ENCODE measurements around the gene RRBP1.

RRBP1 gene

DNA sequence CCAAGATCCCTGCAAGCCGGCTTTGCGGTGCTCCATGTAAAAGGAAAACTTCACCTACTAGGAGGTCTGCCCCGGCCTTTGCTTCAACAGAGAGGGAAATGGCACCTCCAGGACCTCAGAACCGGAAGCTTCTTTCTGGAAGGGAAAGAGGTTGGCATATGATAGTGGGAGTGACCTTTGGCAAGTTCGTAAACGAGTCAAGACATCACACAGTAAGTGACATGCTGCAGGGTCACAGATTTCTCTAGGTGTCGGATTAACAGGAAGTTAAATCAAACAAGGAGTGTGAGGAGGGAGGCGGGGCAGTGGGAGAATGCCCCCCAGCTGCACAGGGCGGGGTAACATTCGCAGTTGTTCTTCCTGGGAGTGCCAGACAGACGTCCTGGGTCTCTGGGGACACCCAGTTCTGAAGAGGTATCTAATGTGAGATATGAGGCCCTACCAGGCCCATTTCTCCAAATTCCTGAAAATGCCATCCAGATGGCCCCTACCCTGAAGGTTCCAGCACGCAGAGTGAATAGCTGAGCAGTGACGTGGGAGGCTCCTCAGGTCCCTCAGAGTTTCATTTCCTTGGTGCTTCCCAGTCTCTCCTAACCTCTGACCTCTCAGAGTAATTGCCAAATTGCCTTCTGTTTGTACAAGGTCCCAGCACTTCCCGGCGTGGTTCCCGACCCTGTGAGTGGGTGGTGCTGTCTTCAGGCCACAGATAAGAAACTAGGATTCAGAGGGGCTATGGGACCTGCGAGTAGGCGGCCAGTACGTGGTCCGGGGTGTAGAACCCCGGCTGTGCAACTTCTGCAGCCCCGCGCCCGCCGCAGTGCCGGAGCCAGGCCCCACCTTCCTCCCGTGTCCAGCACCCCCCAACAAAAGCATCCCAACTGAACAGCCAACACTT is 1.9 kb downstream of the RRBP1 start:
- no peak for DNase-seq

DNA sequence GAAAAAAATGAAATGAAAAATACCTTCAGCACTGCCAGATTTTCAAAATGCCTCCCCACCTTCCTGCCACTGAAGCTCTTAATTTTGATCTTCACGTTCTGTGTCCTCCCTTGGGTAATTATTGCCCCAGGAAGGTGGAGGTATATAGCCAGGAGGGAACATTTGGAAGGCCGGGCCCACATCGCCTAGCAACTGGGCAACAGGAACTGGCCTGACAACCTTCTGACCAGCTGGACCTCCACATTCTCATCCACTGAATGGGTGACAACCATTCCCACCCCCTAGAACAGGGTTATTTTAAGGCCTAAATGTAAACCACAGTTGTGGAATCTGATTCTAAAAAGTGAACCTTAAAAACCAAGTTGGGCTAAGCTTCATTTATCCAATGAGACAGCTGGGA is 3.2 kb downstream of the RRBP1 start:
- no peak for DNase-seq

DNA sequence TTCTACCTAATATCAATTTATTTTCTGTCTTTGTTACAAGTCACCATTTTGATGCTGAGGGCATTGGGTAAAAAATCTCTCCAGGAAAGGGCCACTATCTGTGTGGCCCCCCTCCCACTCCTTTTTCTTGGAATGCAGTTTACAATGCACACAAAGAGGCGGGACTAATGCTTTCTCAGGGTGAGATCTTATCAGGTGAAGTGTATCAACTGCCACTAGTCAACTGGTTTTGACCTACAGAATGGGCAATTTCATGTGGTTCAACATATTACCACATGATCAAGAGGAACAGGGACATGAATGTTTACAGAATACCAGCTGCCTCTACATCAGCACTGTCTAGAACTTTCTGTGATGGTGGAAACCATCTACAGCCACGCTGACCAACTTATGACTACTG is 3.7 kb downstream of the RRBP1 start:
- DNase-seq: no peak

DNA sequence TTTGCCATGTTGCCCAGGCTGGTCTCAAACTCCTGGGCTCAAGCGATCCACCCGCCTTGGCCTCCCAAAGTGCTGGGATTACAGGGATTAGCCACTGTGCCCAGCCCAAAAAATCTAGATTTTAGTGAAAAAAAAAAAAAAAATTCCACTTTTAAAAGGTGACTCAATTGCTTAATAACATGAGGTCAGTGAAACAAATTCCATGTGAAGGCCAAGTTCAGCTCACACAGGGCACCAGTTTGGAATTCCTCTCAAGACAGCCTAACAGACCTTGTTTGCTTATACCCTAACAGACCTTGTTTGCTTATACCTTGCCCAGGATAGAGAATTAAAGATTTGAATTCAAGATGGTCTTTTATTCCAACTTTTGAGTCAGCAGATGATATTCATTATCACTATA is 5.1 kb downstream of the RRBP1 start:
- no peak for DNase-seq

DNA sequence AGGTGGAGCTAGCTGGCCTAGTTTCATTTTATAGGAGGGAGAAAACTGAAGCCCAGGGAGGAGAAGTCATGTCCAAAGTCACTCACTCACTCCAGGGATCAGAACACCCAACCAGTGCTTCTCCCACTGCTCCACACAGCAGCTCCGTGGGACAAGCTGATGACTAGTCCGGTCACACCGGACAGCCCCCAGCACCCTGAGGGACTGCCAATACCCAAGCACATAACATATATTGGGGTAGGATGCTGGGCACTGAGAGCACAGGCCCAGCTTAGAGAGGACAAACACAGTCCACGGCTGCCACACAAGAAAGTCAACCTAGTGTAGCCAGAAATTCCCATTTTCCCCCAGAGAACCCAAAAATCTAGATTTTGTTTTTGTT is 5.7 kb downstream of the RRBP1 start:
- DNase-seq: no peak

DNA sequence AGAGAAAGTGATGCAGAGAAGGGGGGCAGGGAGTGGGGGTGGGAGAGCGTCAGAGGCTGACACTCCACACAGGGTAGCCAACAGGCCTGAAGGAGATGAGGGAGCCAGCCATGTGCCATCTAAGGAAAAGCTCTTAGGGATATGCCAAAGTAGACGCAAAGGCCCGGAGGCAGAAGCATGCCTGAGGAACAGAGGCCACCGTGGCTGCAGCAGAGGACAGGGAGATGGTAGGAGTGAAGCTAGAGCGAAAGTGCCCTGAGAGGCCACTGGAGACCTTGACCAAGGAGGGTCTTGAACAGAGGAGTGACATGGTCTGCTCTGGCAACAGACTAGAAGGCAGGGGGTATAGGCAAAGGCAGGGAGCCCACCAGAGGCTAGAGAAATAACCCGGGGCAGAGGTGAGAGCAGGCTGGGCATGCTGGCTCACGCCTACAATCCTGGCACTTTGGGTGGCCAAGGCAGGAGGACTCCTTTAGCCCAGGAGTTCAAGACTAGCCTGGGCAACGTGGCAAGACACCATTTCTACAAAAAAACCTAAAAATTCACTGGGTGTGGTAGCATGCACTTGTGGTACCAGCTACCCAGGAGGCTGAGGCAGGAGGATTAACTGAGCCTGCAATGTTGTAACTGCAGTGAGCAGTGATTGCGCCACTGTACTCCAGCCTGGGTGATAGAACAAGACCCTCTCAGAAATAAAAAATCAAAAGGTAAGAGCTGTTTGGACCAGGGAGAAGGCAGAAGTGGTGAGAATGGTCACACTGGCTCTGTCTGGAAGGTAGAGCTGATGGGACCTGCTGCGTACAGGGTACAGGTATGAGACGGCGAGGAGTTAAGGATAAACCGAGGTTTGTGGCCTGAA is 6.3 kb downstream of the RRBP1 start:
- DNase-seq: no peak

DNA sequence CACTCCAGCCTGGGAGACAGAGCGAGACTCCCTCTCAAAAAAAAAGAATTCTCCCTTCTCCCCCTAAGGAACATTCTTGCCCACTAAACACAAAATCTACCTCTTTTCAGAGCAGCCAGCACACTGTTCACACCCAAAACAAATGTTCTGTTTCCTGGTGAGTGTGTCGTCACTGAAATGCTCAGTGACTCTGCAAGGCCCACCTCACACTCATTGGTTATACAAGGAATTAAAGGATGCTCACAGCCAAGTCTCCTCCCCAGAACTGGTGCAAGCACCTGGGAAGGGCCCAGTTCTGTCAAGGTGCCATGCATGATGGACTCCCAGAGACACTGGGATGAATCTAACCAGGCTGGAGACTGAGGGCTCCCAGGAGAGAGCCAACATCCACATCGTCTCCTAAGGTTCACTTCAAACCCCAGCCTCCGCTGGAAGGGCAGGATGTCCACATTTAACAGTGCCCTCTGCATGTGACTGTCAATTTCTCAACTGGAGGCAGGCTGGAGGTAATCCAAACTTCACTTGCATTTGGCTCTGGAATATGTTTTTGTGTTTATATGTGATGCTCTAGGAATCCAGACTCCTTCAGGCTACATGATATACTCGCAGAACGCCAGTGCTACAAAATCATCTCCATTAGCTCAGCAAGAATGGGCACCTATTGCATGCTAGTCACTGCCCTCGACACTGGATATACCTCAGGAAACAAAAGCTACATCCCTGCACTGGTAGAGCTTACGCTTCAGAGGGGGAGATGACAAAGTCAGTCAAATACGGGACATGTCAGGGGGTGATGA is 7.1 kb downstream of the RRBP1 start:
- DNase-seq: no peak

DNA sequence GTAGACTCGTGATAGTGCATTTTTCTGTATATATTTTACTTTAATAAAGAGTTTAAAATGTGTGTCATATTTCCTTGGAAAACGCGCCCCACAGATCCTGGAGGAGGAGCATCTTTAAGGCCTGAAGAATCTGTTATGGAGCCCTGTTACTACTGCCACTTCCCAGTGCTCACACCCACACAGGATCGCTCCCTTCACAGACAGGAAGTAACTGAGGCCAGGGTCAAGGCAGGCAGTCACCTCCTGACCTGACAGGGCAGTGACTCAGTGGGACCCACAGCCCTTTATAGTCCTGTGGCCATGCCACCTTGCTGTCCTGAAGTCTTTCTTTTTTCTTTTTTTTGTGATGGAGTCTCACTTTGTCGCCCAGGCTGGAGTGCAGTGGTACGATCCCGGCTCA is 9.0 kb downstream of the RRBP1 start:
- DNase-seq: no peak

DNA sequence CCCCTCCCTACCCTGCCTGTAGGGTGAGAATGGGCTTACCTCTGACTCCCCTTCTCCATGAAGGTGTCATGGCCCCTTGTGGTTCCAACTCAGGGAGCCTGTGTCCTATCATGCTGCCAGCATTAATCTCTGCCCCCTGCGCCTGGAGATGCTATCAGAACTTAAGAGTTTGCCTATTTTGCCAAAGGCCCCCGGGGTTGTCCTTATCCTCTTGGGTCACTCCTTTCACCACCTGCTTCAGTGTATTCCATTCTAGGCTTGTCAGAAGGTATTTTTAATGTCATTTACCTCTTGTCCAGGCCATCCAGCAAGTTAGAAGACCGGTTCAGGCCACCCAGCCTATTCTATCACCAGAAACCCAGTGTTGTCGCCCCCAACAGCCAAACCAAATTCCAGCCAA is 10.5 kb downstream of the RRBP1 start:
- DNase-seq: no peak

DNA sequence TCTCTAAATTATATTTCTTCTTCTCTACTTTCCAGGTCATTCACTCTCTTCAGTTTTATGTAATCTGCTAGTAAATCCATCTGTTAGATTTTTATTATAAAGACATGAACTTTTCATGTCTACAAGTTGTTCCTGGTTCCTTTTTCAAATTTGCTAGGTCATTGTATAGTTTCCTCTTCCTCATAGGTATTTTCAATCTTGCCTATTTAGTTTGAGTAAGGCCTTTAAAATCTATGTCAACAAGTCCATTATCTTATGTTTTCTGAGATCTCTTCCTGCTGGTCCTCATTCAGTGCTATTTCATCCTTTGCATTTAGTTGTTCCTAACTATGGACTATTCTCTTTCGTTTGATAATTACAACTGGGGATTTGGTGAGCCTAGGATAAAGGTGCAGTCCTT is 11.0 kb downstream of the RRBP1 start:
- DNase-seq: no peak

DNA sequence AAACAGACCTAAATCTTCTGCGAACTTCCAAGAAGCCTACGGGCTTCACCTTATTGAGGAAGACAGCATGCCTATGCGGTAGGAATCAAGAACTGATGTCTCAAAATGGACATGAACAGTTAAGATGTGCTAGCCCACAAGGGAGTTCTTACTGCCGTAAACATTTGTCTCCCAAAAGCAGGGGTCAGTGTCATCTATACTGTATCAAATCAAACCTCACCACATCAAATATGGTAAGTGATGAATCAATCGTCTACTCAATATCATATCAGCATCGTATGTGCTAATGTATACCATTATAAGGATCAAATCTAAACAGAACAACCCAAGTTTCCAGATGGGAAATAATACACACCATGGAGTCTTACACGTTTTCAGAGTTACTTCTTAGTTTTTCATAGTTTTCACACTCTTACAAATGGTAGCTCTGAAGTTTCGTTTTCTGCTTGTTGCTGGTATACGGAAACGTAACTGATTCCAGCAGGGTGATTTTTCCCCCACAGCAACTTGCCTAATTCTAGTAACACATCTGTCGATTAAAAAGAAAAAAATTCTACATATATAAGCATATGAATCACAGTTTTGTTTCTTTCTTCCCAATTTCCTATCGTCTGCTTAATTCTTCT is 12.6 kb downstream of the RRBP1 start:
- DNase-seq: no peak

DNA sequence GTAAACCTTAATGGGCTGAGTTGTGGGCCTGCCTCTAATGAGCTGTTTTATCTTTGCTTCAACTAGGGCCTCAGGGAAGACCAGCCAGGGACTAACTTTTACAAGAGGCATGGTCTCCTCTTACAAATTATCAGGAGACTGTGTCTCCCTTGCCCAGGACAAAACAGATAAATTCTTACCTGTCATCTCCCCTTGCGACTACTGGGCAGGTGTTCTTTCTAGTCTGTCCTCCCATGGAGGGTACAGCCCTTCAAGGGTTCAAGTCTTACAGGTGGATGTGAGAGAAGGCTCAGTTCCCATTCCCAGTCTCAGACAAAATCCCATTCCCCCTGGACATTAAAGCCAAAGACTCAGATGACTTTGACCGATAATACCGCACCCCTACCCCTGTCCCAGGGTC is 13.6 kb downstream of the RRBP1 start:
- no peak for DNase-seq

DNA sequence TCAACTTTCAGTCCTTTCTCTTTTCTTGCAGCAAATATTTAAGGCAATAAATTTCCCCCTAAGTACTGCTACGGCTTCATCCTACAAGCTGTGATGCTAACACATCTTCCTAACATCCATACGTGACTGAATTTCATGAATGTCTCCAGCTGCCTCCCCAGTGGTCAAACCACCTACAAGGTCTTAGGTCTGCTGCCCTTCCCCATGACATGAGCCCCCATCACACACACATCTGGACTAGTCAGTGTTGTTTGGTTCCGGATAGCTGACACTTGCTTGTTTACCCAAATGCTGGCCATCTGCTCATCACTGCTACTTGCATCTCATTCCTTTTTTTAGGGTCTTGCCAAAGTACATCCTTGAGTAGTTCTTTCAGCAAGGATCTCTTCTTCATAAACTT is 14.6 kb downstream of the RRBP1 start:
- no peak for DNase-seq

DNA sequence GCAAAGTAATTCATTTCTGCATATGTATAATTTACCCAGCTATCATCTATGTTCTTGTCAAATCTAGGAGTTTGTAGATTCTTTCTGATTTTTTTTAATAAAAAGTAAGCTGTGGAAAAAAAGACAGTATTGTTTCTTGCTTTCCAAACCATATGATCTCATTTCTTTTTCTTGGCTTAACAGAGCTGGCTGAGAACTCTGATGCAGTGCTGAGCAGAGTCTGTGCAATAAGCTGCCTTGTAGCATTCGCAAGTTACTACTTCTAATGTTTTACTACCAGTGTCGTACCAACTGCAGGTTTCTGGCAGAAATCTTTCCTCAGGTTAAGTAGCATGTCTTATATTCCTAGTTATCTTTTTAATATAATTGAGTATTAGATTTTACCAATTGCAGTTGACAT is 15.6 kb downstream of the RRBP1 start:
- no peak for DNase-seq

DNA sequence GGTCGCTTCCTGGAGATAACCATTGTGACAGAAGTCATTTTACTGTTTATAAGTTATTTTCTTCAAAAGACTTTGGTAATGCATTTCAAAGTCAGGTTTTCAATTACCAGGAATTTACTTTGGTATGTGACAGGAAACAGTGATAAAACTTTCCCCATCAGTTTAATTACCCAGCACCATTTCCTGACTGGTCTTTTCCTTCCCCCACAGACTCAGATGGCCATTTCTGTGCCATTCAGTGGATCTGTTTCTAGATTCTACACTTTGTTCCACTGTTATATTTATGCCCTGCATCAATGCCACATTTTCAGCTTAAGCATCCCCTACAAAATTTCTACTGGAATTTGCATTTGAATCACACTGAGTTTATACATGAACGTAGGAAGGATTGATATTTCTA is 16.3 kb downstream of the RRBP1 start:
- DNase-seq: no peak

DNA sequence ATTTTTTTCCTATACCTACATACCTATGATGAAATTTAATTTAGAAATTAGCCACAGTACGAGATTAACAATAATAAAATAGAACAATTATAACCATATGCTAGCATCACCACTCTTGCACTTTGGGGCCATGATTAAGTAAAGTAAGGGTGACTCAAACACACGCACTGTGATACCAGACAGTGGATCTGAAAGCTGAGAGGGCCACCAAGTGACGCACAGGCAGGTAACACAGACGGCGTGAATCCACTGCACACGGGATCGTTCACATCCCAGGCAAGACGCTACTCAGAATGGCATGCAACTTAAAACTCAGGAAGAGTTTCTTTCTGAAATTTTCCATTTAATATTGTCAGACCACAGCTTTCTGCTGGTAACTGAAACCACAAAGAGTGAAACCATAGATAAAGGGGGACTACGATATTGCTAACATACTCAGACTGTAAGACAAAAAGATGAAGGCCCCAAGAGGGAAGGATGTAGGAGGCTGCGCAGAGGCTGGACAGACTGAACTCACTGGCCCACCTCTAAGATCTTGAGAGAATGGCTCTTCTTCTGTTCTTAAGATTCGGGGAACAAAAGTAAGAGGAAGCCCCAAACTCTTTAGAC is 17.9 kb downstream of the RRBP1 start:
- no peak for DNase-seq

DNA sequence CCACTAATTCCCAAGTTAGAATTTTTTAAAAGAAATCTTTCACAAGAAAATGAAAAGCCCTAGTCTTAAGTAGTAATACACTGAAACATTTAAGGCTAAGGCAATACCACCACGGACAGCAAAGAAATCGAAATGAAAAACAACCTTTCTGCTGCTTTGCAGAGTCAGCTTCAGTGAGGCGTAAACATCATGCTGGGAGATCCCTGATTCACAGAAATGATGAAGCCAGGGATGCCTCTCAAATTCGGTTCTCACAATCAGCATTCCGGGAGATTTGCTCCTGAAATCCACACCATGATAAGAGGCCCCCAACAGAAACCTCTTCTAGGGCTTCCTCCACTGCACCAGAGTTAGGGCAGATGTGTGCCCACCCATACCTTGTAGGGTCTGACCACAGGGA is 18.6 kb downstream of the RRBP1 start:
- DNase-seq: no peak

DNA sequence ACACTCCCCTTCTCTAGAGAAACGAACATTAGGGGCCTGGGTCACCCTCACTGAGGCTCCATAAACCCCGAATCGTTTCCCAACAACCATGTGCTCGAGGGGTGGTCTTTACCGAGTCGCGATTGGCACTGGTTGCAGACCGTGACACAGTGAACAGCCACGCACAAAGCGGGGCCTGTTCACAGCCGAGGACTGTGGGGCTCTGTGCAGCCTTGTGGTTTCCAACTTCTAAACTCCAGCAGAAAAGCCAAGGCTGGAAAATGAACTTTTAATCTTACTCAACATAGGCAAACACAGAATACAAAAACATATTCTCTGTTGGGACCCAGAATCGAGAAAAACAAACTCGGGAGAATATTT is 19.0 kb downstream of the RRBP1 start:
- DNase-seq: no peak

DNA sequence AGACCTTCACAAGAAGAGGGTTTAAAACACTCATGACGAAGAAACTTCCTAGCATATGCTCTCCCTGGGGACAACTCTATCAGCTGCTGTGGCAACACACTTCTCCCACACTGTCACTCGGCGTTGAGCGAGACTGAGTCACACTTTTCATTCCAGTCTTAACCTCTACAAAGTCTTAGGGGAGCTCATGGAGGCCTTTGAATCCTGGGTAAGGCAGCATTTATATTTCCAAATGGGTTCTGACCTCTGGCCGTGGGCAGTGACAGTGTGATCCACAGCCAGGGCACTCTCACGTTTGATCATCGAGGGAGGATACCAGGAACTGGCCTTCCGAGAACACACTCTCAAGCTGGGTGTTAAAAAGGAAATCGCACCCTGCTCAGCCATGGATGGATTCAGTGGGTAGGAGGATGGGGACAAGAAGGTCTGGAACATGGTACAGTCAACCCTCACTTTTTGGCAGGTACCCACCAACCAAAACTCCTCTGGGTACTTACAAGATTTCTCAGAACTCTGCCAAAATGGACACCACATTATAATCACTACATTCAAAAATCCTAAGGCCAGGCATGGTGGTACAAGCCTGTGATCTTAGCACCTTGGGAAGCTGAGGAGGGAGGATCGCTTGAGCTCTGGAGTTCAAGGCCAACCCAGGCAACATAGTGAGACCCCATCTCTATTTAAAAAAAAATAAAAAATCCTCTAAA is 19.6 kb downstream of the RRBP1 start:
- no peak for DNase-seq

DNA sequence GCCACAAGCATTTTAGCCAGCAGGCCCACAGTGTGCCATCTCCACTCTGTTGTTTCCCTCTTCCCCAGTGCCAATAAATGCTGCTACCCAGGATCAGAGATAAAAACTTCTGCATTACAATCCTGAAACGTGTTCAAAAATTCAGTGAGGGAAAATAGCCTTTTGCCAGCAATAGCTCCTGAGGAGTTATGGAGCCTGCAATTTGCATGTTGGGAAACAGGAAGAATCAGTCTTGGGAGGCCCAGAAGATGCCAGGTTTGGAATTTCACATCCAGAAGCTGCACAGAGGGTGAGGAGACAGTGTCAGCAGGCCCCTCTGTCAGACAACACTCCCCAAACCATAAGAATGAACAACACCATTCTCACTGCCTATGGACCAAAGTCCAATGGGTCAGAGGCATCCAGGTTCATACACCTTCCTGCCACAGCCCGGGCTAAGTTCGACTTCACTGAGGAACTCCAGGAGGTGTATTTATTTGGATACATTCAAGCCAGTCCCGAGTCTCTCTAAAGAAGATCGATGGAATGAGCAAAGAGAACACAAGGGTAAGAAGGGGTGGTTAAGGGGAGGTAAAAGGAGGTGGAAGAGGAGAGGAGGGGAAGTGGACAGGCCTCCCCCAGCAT is 20.8 kb downstream of the RRBP1 start:
- DNase-seq: no peak

DNA sequence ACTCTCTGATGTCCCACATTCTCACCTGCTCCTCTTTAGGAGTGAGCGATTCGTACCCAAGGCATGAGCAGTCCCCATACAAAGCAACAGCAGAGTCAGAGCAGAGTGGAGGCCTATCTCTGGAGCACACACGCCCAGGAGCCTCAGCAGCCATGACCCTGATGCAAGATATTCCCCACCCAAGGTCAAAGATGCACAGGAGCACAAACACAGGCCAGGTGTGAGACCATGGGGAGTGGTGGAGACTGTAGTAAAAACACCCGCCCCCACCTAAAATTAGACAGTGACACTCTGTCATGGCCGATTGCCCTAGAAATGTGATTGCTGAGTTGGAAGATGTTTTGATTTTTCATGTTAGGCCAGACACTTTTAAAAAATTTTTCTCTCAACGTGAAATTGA is 21.4 kb downstream of the RRBP1 start:
- no peak for DNase-seq

DNA sequence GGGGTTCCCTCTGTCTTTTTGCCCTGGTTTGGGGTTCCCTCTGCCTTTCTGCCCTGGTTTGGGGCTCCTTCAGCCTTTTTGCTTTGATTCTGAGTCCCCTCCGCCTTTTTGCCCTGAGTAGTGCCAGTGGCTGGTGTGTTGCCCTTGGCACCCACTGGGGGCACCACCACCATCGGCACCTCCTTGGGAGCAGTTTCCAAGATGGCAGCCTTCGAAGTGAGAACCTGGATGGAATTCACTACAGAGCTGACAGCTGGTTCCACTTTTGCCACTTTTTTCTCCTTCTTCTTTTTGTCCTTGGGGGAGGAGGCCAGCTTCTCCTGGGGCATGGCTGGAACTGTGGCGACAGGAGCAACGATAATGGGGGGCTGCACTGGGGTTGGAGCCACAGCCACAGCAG is 22.2 kb downstream of the RRBP1 start:
- DNase-seq: no peak
